Measurements from ENCODE around the gene TOR1A.
A peak's percentile ranks its signal among the peaks of the same experiment; 100 is the strongest.

TOR1A gene

GRCh38 chr9:129852579-129852978 lies 28.6 kb upstream of the TOR1A start:
- no peak overlapping the region for H3K4me3 ChIP-seq (ENCODE audit: low read depth, low read length)

- no peak overlapping the region for H3K4me3 ChIP-seq (ENCODE audit: low read depth, low read length)
Observed at GRCh38 chr9:129851821-129852220, 27.9 kb upstream of the TOR1A start.

GRCh38 chr9:129850821-129851550 lies 27.1 kb upstream of the TOR1A start:
- H3K4me3 ChIP-seq (ENCODE audit: low read depth, low read length) = no peak overlapping the region

- no peak overlapping the region for H3K4me3 ChIP-seq (ENCODE audit: low read depth, low read length)
Observed at GRCh38 chr9:129849901-129850300, 26.0 kb upstream of the TOR1A start.

- no peak overlapping the region for H3K4me3 ChIP-seq (ENCODE audit: low read depth, low read length)
Observed at GRCh38 chr9:129848712-129849441, 24.9 kb upstream of the TOR1A start.

- no peak overlapping the region for H3K4me3 ChIP-seq (ENCODE audit: low read depth, low read length)
Observed at GRCh38 chr9:129845373-129845772, 21.4 kb upstream of the TOR1A start.

- no peak overlapping the region for H3K4me3 ChIP-seq (ENCODE audit: low read depth, low read length)
Observed at GRCh38 chr9:129841071-129841470, 17.1 kb upstream of the TOR1A start.

- no peak overlapping the region for H3K4me3 ChIP-seq (ENCODE audit: low read depth, low read length)
Observed at GRCh38 chr9:129840034-129840433, 16.1 kb upstream of the TOR1A start.

- H3K4me3 ChIP-seq (ENCODE audit: low read depth, low read length) = no peak overlapping the region
Observed at GRCh38 chr9:129839324-129840023, 15.5 kb upstream of the TOR1A start.

- H3K4me3 ChIP-seq (ENCODE audit: low read depth, low read length) = no peak overlapping the region
Observed at GRCh38 chr9:129838707-129839259, 14.8 kb upstream of the TOR1A start.

GRCh38 chr9:129836311-129837007 lies 12.5 kb upstream of the TOR1A start:
- H3K4me3 ChIP-seq (ENCODE audit: low read depth, low read length) = peak overlapping the region; percentile 72

- H3K4me3 ChIP-seq (ENCODE audit: low read depth, low read length) = peak overlapping the region; percentile 72
Observed at GRCh38 chr9:129835860-129836223, 11.9 kb upstream of the TOR1A start.

- peak within 1 kb of the TSS; percentile 99 for H3K4me3 ChIP-seq (ENCODE audit: low read depth, low read length)
Observed at GRCh38 chr9:129835128-129835859, 11.4 kb upstream of the TOR1A start, which contains the start of the genes C9orf78 and USP20. C9orf78 (minus strand) TSS chr9:129835275; CDS start chr9:129835221, 54 bp downstream. USP20 (plus strand) TSS chr9:129835458; CDS start chr9:129852556, 17,098 bp downstream.

GRCh38 chr9:129834489-129835127 lies 10.7 kb upstream of the TOR1A start:
- peak overlapping the region; percentile 99 for H3K4me3 ChIP-seq (ENCODE audit: low read depth, low read length)

- no peak overlapping the region for H3K4me3 ChIP-seq (ENCODE audit: low read depth, low read length)
Observed at GRCh38 chr9:129832982-129833381, 9.0 kb upstream of the TOR1A start.

GRCh38 chr9:129828969-129829368 lies 5.0 kb upstream of the TOR1A start:
- H3K4me3 ChIP-seq (ENCODE audit: low read depth, low read length) = no peak overlapping the region

- H3K4me3 ChIP-seq (ENCODE audit: low read depth, low read length) = no peak overlapping the region
Observed at GRCh38 chr9:129828051-129828450, 4.1 kb upstream of the TOR1A start.

- no peak overlapping the region for H3K4me3 ChIP-seq (ENCODE audit: low read depth, low read length)
Observed at GRCh38 chr9:129826759-129827158, 2.8 kb upstream of the TOR1A start.

GRCh38 chr9:129826344-129826743 lies 2.4 kb upstream of the TOR1A start:
- no peak overlapping the region for H3K4me3 ChIP-seq (ENCODE audit: low read depth, low read length)

- peak overlapping the region; percentile 86 for H3K4me3 ChIP-seq (ENCODE audit: low read depth, low read length)
Observed at GRCh38 chr9:129823542-129823934, 398 bp downstream of the TOR1A start.
